Upper lobe of right lung (tissue), 1 donor: ENCODE measurements around the gene NAALADL1. TPM values are rescaled to one million over a fixed set of nuclear protein-coding genes. Genes with fewer than 3 reads are reported as not detected.
A peak's percentile ranks its signal among the peaks of the same experiment; 100 is the strongest.

Experiments
- ATAC-seq: fragments of 200-7000 bp; cut with Tn5 transposase; one replicate; pipeline ENCODE4 v1.9.1; 2020; ENCODE audit warnings: mild to moderate bottlenecking, moderate library complexity
- DNase-seq: peaks from one replicate; pipeline ENCODE4 v3.0.0-alpha.2; 2020
- H3K27ac ChIP-seq: fragments of 200-600 bp; one replicate; pipeline ENCODE4 v1.8.0; 2022
- H3K27me3 ChIP-seq: fragments of 200-600 bp; one replicate; pipeline ENCODE4 v1.8.0; 2022; ENCODE audit warnings: mild to moderate bottlenecking
- H3K36me3 ChIP-seq: fragments of 200-600 bp; one replicate; pipeline ENCODE4 v1.8.0; 2022
- H3K4me1 ChIP-seq: fragments of 200-600 bp; one replicate; pipeline ENCODE4 v1.8.0; 2022
- H3K4me3 ChIP-seq: fragments of 200-600 bp; one replicate; pipeline ENCODE4 v1.8.0; 2022; ENCODE audit warnings: mild to moderate bottlenecking
- H3K9me3 ChIP-seq: fragments of 200-600 bp; one replicate; pipeline ENCODE4 v1.8.0; 2022
- CTCF ChIP-seq: fragments of 200-600 bp; IDR thresholded peaks from one replicate; pipeline ENCODE4 v1.8.0; 2022; ENCODE audit warnings: antibody characterized with exemption
- intact Hi-C: fragments of 100-400 bp; cut with DNase I; formaldehyde crosslinking; loops from one replicate; pipeline ENCODE4 v1.11.0; 2022
- total RNA-seq: library from RNA; stranded (reverse); fragmentation: NEBNext Ultra II Directional; extraction: Animal tissue kit (Norgen Biotek cat#: 25700); gene quantifications from one replicate; pipeline ENCODE4 v1.2.1, GENCODE V29; 2021
- donor health status: DM: no; HTN: yes; CAD: no; lungs with severe emphysema.

NAALADL1 gene
- total RNA-seq, 1 donor from 2014 or later = 10.0 TPM

- no peak for TF ChIP-seq CTCF
- intact Hi-C loops = no loop called here
- Histone ChIP-seq H3K27me3 (no peaks in the 10 kb centered on the region), H3K36me3 (peaks cover 43% of the 10 kb centered on the region), H3K4me1 (peaks cover 7% of the 10 kb centered on the region), H3K27ac (peak overlapping the region; percentile 90), H3K4me3 (peak overlapping the region; percentile 70), H3K9me3 (no peaks in the 10 kb centered on the region)
- no peak for ATAC-seq
- no peak for DNase-seq
Measured at GRCh38 chr11:65084598-65085375, 26.4 kb upstream of the NAALADL1 start.

GRCh38 chr11:65083834-65084597 lies 25.7 kb upstream of the NAALADL1 start, which contains the start of the genes CDCA5 and ZFPL1:
TSS of gene CDCA5 (minus strand) at chr11:65084040. CDS start at chr11:65083978, 62 bp downstream.
TSS of gene ZFPL1 (plus strand) at chr11:65084222. CDS start at chr11:65084699, 477 bp downstream.
- Histone ChIP-seq H3K36me3 (peaks cover 35% of the 10 kb centered on the region), H3K4me1 (peaks cover 7% of the 10 kb centered on the region), H3K27me3 (no peaks in the 10 kb centered on the region), H3K4me3 (peak within 1 kb of the TSS; percentile 70), H3K27ac (peak within 1 kb of the TSS; percentile 90), H3K9me3 (no peaks in the 10 kb centered on the region)
- intact Hi-C loops = no loop called here
- TF ChIP-seq CTCF = no peak
- DNase-seq (peak; percentile 97), ATAC-seq (peak; percentile 97)

- peak overlapping the region; percentile 70 for H3K4me3 ChIP-seq
- H3K27ac ChIP-seq = peak overlapping the region; percentile 90
- DNase-seq (no peak), ATAC-seq (no peak)
- no peaks in the 10 kb centered on the region for H3K9me3 ChIP-seq
- H3K36me3 ChIP-seq = peaks cover 32% of the 10 kb centered on the region
- TF ChIP-seq CTCF = no peak
- no peaks in the 10 kb centered on the region for H3K27me3 ChIP-seq
- intact Hi-C loops = no loop called here
- peaks cover 7% of the 10 kb centered on the region for H3K4me1 ChIP-seq
Measured at GRCh38 chr11:65083134-65083833, 24.9 kb upstream of the NAALADL1 start.

- Histone ChIP-seq H3K27ac (no peak overlapping the region), H3K4me1 (no peaks in the 10 kb centered on the region), H3K36me3 (no peaks in the 10 kb centered on the region), H3K9me3 (no peaks in the 10 kb centered on the region), H3K4me3 (no peak overlapping the region), H3K27me3 (no peaks in the 10 kb centered on the region)
- ATAC-seq = no peak
- intact Hi-C loops = no loop called here
- DNase-seq = no peak
- TF ChIP-seq CTCF = no peak
Measured at GRCh38 chr11:65078786-65079342, 20.5 kb upstream of the NAALADL1 start.

- TF ChIP-seq CTCF = peak; percentile 56
- intact Hi-C loops = no loop called here
- Histone ChIP-seq H3K36me3 (no peaks in the 10 kb centered on the region), H3K9me3 (no peaks in the 10 kb centered on the region), H3K4me3 (no peak overlapping the region), H3K4me1 (no peaks in the 10 kb centered on the region), H3K27ac (no peak overlapping the region), H3K27me3 (no peaks in the 10 kb centered on the region)
- DNase-seq = peak; percentile 78
- peak; percentile 88 for ATAC-seq
Measured at GRCh38 chr11:65078151-65078550, 19.8 kb upstream of the NAALADL1 start.
